ENCODE measurements around the gene CDAN1.

The CDAN1 gene

DNA sequence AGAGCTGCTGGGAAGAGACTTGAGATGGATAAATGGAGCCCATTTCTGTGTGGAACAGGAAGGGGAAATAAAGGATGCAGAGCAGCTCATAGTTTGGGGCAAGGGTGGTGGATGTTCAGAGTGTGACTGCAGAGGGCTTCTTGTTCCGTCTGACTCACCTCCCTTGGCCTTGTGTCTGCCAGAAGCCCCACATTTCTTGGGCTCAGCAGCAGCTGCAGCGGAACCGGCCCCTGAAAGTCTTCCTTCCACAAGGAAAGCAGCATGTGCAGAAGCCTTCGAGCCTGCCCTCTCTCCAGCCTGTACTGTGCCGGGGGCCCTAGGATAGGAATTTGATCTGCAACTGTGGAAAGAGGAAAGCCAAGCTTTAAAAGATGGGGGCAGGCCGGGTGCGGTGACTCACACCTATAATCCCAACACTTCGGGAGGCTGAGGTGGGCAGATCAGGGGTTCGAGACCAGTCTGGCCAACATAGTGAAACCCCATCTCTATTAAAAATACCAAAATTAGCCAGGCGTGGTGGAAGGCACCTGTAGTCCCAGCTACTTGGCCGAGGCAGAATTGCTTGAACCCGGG is 11.5 kb downstream of the CDAN1 start:
- no peak overlapping the region for H3K4me3 ChIP-seq (ENCODE audit: low read depth, low read length)
- in situ Hi-C loops (cut with HindIII; ENCODE audit: low sequenced_read_pairs) = no loop called here
- TF ChIP-seq, protein P1, sequence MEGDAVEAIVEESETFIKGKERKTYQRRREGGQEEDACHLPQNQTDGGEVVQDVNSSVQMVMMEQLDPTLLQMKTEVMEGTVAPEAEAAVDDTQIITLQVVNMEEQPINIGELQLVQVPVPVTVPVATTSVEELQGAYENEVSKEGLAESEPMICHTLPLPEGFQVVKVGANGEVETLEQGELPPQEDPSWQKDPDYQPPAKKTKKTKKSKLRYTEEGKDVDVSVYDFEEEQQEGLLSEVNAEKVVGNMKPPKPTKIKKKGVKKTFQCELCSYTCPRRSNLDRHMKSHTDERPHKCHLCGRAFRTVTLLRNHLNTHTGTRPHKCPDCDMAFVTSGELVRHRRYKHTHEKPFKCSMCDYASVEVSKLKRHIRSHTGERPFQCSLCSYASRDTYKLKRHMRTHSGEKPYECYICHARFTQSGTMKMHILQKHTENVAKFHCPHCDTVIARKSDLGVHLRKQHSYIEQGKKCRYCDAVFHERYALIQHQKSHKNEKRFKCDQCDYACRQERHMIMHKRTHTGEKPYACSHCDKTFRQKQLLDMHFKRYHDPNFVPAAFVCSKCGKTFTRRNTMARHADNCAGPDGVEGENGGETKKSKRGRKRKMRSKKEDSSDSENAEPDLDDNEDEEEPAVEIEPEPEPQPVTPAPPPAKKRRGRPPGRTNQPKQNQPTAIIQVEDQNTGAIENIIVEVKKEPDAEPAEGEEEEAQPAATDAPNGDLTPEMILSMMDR (IDR thresholded peaks at IDR 0.05; ENCODE audit: low read depth, low read length, missing control alignments) = no peak
- no peak for DNase-seq (ENCODE audit: low read depth)

DNA sequence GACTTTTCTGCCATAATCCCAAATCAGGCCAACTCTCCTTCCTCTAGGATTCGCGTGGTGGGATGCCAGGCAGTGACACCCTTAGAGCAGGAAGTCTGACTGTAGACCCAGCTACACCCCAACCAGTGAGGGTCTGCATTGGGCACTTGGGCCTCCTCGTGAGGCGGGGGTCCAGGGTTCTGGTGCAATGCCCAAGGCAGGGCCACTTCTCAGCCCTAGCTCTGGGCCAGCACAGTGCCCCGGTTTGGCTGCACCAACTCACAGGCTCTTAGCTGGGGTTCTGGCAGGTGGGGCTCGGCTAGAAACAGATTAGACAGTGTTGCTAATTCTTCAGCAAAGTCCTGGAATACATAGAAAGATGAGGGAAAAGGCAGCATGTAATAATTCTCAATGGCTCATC is 12.7 kb downstream of the CDAN1 start:
- H3K4me3 ChIP-seq (ENCODE audit: low read depth, low read length) = no peak overlapping the region
- no peak for DNase-seq (ENCODE audit: low read depth)
- TF ChIP-seq, protein P1 (IDR thresholded peaks at IDR 0.05; ENCODE audit: low read depth, low read length, missing control alignments) = no peak
- in situ Hi-C loops (cut with HindIII; ENCODE audit: low sequenced_read_pairs) = no loop called here

DNA sequence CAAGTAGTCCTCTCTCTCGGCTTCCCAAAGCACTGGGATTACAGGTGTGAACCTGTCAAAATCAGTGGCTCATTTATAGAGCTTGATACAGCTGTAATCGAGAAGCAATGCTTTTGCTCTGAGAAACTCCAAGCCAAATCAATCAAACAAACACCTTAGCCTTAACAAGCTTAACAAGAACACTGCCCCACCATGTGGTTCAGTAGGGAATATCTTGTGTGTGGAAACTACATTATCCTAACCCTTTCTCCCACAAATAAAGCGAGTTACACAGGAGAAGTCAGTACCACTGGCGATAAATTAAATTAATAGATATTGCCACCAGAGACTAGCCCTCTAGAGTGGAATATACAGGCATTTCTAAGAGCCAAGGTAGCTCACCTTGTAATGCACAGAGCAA is 13.9 kb downstream of the CDAN1 start:
- DNase-seq (ENCODE audit: low read depth) = no peak
- in situ Hi-C loops (cut with HindIII; ENCODE audit: low sequenced_read_pairs) = no loop called here
- TF ChIP-seq, protein P1 (IDR thresholded peaks at IDR 0.05; ENCODE audit: low read depth, low read length, missing control alignments) = peak; percentile 20
- H3K4me3 ChIP-seq (ENCODE audit: low read depth, low read length) = no peak overlapping the region

DNA sequence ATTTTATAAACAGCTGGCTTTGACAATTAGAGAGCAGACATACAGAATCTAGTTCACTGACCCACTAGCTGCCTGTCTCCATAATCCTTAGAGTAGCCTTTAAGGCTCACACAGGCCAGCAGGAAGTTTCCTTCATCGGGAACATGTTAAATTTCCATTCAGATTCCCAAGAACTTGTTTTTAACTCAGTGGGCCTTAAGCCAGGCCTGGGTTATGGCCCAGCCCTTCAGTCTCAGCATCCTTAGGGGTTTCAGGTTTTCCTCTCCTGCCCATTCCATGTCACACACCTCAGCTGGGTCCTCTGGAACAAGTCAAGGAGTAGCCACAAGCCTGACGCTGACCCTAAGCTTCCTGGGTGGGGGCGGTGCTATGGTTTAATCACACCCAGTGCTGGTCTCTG is 15.0 kb downstream of the CDAN1 start:
- no peak overlapping the region for H3K4me3 ChIP-seq (ENCODE audit: low read depth, low read length)
- DNase-seq (ENCODE audit: low read depth) = no peak
- in situ Hi-C loops (cut with HindIII; ENCODE audit: low sequenced_read_pairs) = no loop called here
- TF ChIP-seq, protein P1 (IDR thresholded peaks at IDR 0.05; ENCODE audit: low read depth, low read length, missing control alignments) = no peak

DNA sequence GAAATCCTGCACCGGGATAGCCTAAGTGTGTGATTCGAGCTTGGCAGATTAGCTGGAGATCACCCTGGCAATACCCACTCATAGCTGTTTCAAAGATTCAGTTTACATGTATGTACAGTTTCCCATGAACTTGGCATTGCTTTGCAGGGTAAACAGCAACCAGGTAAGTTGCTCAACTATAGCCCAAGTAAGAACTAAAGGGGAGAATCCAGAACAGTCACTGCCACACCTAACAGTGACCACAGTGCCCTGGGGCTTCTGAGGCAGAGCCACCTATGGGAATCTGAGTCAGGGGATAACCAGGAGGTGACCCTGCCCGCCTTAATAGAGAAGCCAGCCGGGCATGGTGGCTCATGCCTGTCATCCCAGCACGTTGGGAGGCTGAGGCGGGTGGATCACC is 15.9 kb downstream of the CDAN1 start:
- in situ Hi-C loops (cut with HindIII; ENCODE audit: low sequenced_read_pairs) = no loop called here
- TF ChIP-seq, protein P1 (IDR thresholded peaks at IDR 0.05; ENCODE audit: low read depth, low read length, missing control alignments) = no peak
- no peak overlapping the region for H3K4me3 ChIP-seq (ENCODE audit: low read depth, low read length)
- no peak for DNase-seq (ENCODE audit: low read depth)

DNA sequence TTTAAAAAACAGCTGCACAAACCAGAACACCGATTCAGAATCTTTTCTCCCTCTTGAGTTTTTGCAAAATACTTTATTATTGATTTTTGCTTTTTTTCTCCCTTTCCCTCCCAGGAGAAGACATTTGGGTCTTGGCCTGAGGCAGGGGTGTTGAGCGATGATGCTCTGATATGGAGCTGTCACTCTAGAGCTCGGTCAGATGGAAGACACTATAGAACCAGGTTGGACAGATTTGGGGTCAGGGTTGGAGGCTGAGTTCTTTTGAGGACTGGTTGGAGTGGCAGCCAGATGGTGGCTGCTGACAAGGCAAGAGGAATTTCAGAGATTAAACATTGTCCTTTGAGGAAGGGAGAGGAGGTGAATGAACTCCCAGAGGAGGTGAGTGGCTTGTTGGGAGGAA is 16.9 kb downstream of the CDAN1 start:
- no peak for DNase-seq (ENCODE audit: low read depth)
- TF ChIP-seq, protein P1 (IDR thresholded peaks at IDR 0.05; ENCODE audit: low read depth, low read length, missing control alignments) = no peak
- in situ Hi-C loops (cut with HindIII; ENCODE audit: low sequenced_read_pairs) = no loop called here
- H3K4me3 ChIP-seq (ENCODE audit: low read depth, low read length) = no peak overlapping the region
